Stomach (tissue), 4 donors: Measurements from ENCODE around the gene NAALADL2.

Source experiments
- CTCF ChIP-seq, 7 experiments: fragments of 450-650 bp in 4 of 7; fragments of 200-600 bp in 3 of 7; sonication (generic) in 3 of 7; IDR thresholded peaks; one replicate each; pipeline ENCODE4 v1.5.1; 2016 to 2019; ENCODE audit warnings: antibody characterized with exemption in 7 of 7, control low read depth in 2 of 7, mild to moderate bottlenecking in 1 of 7
- EP300 ChIP-seq: sonication (generic); formaldehyde crosslinking; IDR thresholded peaks from one replicate; pipeline ENCODE4 v1.6.1; 2017; ENCODE audit warnings: antibody characterized with exemption
- POLR2A ChIP-seq, 4 donors: fragments of 450-650 bp; IDR thresholded peaks; one replicate each; pipeline ENCODE4 v1.6.1; 2016; ENCODE audit warnings: antibody characterized with exemption in 4 of 4, control low read depth in 2 of 4, mild to moderate bottlenecking in 1 of 4, moderate library complexity in 1 of 4
- POLR2AphosphoS5 ChIP-seq, 3 donors: sonication (generic); formaldehyde crosslinking; IDR thresholded peaks; one replicate each; pipeline ENCODE4 v1.6.1; 2016; ENCODE audit warnings: antibody characterized with exemption in 3 of 3

- TF ChIP-seq POLR2A (IDR thresholded peaks at IDR 0.05) (no peak), CTCF (IDR thresholded peaks at IDR 0.05) (no peak), EP300 (no peak), POLR2AphosphoS5 (IDR thresholded peaks at IDR 0.05) (no peak)
Observed at GRCh38 chr3:175215833-175216232, 356.7 kb downstream of the NAALADL2 start.
